CD4-positive, CD25-positive, alpha-beta regulatory T cell (primary cell): Measurements from ENCODE around the gene KDM6A. TPM values are rescaled to one million over a fixed set of nuclear protein-coding genes. Genes with fewer than 3 reads are reported as not detected.
"Not testable (repeated sequence)": the region's sequence is repeated elsewhere in the genome, so short reads cannot be mapped to it uniquely, and the experiment has no call there.

Source experiments
- ATAC-seq, 2 donors: fragments of 150-1000 bp; cut with Tn5 transposase; one replicate each; pipeline ENCODE4 v1.10.0; 2021; ENCODE audit warnings: low read depth in 2 of 2, moderate number of reproducible peaks in 2 of 2, moderate library complexity in 1 of 2
- DNase-seq, 3 donors: peaks; one replicate each; pipeline versions ENCODE4 v3.0.0 to v3.0.0-alpha.2; 2012 to 2022; ENCODE audit warnings: mixed read lengths in 1 of 3
- H3K27ac ChIP-seq: one replicate; pipeline ENCODE4 v1.7.0; 2013; ENCODE audit warnings: mild to moderate bottlenecking, low read length; ENCODE audit not compliant: insufficient read depth, poor library complexity, severe bottlenecking
- H3K27me3 ChIP-seq: one replicate; pipeline ENCODE4 v1.7.0; 2013; ENCODE audit warnings: low read length; ENCODE audit not compliant: control insufficient read depth, insufficient read depth
- H3K36me3 ChIP-seq: one replicate; pipeline ENCODE4 v1.7.0; 2013; ENCODE audit warnings: mild to moderate bottlenecking, low read length, moderate library complexity; ENCODE audit not compliant: control insufficient read depth, insufficient read depth
- H3K4me1 ChIP-seq: 2 replicates; pipeline ENCODE4 v1.7.0; 2013; ENCODE audit warnings: mild to moderate bottlenecking, low read length; ENCODE audit not compliant: insufficient read depth, control insufficient read depth, poor library complexity, severe bottlenecking
- H3K4me3 ChIP-seq: one replicate; pipeline ENCODE4 v1.7.0; 2013; ENCODE audit warnings: low read depth, mild to moderate bottlenecking, low read length, moderate library complexity
- H3K9me3 ChIP-seq, 2 experiments: 1 replicate in 1 of 2; 2 replicates in 1 of 2; pipeline ENCODE4 v1.7.0; 2013; ENCODE audit warnings: low read length in 2 of 2, mild to moderate bottlenecking in 1 of 2, moderate library complexity in 1 of 2; ENCODE audit not compliant: control insufficient read depth in 2 of 2
- H3K27ac Mint-ChIP-seq, 3 donors: one replicate each; pipeline ENCODE4 v1.8.0; 2020 to 2022; ENCODE audit warnings: mild to moderate bottlenecking in 3 of 3, mixed read lengths in 3 of 3, moderate library complexity in 2 of 3
- H3K27me3 Mint-ChIP-seq: one replicate; pipeline ENCODE4 v1.8.0; 2022; ENCODE audit warnings: mild to moderate bottlenecking, mixed read lengths
- H3K36me3 Mint-ChIP-seq: one replicate; pipeline ENCODE4 v1.8.0; 2020; ENCODE audit warnings: mixed read lengths
- H3K4me1 Mint-ChIP-seq, 4 donors: one replicate each; pipeline ENCODE4 v1.8.0; 2020 to 2022; ENCODE audit warnings: mixed read lengths in 4 of 4, mild to moderate bottlenecking in 1 of 4
- H3K4me3 Mint-ChIP-seq, 4 donors: one replicate each; pipeline ENCODE4 v1.8.0; 2020 to 2022; ENCODE audit warnings: mild to moderate bottlenecking in 4 of 4, mixed read lengths in 4 of 4, moderate library complexity in 3 of 4
- H3K9me3 Mint-ChIP-seq, 7 donors: one replicate each; pipeline ENCODE4 v1.8.0; 2020 to 2022; ENCODE audit warnings: mixed read lengths in 7 of 7, mild to moderate bottlenecking in 3 of 7, moderate library complexity in 2 of 7
- polyA plus RNA-seq, 4 donors: library from polyadenylated mRNA; unstranded; fragments of 300-500 nt; fragmentation: Illumina TruSeq; gene quantifications; one replicate each; pipeline ENCODE4 v1.2.3, GENCODE V29; 2021
- total RNA-seq: library from RNA; stranded (reverse); gene quantifications from one replicate; pipeline ENCODE4 v1.2.3, GENCODE V29; 2022

KDM6A gene
- total and polyA plus RNA-seq, 5 donors from 2014 or later, result 9.2 to 116 (median 20.5) TPM

DNA sequence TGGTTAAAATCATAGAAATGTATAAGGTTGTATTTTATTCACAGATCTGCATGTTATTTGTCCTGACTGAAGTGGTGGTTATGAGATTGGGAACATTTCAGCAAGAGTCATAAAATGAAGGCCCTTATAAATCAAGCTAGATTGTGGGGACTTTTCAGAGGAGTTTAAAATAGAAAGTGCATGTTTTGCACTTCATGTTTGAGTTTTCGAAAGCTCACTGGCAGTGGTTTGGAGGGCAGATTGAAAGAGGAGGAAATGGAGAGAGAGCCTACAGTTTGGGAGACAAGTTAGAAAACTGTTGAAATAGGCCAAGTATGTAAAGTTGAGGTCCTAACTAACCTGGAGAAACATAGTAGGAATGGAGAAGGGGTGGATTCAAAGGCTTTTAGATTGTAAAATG lies 124.9 kb downstream of the KDM6A start:
- DNase-seq, result peak in 1 of 3 donors; percentile 43
- H3K4me3 ChIP-seq, result peak overlapping the region; percentile 45

GRCh38 chrX:44999237-44999636 lies 126.2 kb downstream of the KDM6A start:
- Mint-ChIP-seq H3K4me3 (peak overlapping the region in 3 of 4 donors; percentile 12 to 69 (median 66)), H3K27ac (peak overlapping the region in 2 of 3 donors; percentile 39 to 84), H3K36me3 (peaks cover 19% of the 10 kb centered on the region), H3K4me1 (peaks cover 43 to 83% (median 52%) of the 10 kb centered on the region in 4 donors)
- H3K4me1 ChIP-seq, result peaks cover 24% of the 10 kb centered on the region
- H3K27me3 Mint-ChIP-seq, H3K27ac ChIP-seq, H3K36me3 ChIP-seq, ATAC-seq, H3K4me3 ChIP-seq, H3K9me3 ChIP-seq, H3K9me3 Mint-ChIP-seq, H3K27me3 ChIP-seq: not testable (repeated sequence)
- peak in 1 of 3 donors; percentile 21 for DNase-seq

More for the DNA sequence above, 124.9 kb downstream of the KDM6A start:
- Mint-ChIP-seq H3K9me3 (peaks cover 0 to 3% (median 0%) of the 10 kb centered on the region in 7 donors), H3K4me3 (peak overlapping the region; percentile 6 to 76 (median 56)), H3K27ac (peak overlapping the region; percentile 1 to 60 (median 5)), H3K4me1 (peaks cover 48 to 81% (median 56%) of the 10 kb centered on the region in 4 donors), H3K27me3 (no peaks in the 10 kb centered on the region), H3K36me3 (peaks cover 28% of the 10 kb centered on the region)
- Histone ChIP-seq H3K36me3 (no peaks in the 10 kb centered on the region), H3K4me1 (peaks cover 24% of the 10 kb centered on the region), H3K9me3 (no peaks in the 10 kb centered on the region), H3K27ac (peak overlapping the region; percentile 18), H3K27me3 (no peaks in the 10 kb centered on the region)
- ATAC-seq, result no peak

DNA sequence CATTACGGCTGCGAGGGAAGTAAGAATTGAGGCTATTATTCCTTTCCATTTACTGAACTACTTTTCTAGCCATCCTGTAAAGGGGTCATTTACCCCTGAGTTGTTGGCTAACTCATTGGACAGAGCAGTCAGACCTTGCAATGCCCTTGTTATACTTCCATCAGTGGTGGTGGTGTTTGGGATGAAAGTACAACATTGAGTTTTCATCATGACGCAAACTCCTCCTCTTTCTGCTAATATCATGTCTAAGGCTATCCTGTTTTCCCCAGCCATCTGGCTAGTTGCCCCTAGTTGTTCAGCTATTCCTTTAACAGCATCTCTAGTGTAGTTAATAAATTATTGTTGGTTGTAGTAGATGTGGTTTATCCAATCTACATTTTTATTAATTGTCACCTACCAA lies 126.9 kb downstream of the KDM6A start:
- H3K36me3 ChIP-seq, H3K27me3 ChIP-seq, H3K9me3 ChIP-seq, H3K4me3 ChIP-seq, H3K27ac ChIP-seq, H3K9me3 Mint-ChIP-seq, DNase-seq, H3K27me3 Mint-ChIP-seq, ATAC-seq: not testable (repeated sequence)
- Mint-ChIP-seq H3K4me1 (peaks cover 38 to 83% (median 47%) of the 10 kb centered on the region in 4 donors), H3K36me3 (peaks cover 19% of the 10 kb centered on the region), H3K4me3 (peak overlapping the region in 2 of 4 donors; percentile 12 to 19), H3K27ac (peak overlapping the region in 2 of 3 donors; percentile 8 to 69)
- H3K4me1 ChIP-seq, result peaks cover 24% of the 10 kb centered on the region

DNA sequence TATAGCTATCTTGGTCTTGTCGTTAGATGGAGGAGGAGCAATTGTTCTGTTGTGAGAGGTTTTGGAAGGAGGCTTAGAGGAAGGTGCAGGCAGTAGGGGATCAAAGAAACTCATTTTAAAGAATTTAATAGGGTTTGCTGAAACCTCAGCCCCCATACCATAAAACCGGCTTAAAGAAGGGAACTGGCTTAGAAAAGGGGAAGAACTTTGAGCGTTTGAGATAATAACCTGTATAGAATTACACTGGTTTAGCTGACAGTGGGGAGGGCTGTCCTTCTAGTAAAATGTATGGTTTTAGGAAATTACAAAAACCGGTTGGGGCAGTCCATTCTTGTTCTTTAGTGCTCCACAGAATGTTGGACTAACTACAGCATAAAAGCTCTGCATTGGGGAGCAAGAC lies 128.1 kb downstream of the KDM6A start:
- Mint-ChIP-seq H3K27ac (peak overlapping the region; percentile 8 to 84 (median 79)), H3K27me3 (no peaks in the 10 kb centered on the region), H3K9me3 (peaks cover 0 to 5% (median 0%) of the 10 kb centered on the region in 7 donors), H3K36me3 (peaks cover 20% of the 10 kb centered on the region), H3K4me1 (peaks cover 38 to 82% (median 46%) of the 10 kb centered on the region in 4 donors), H3K4me3 (peak overlapping the region; percentile 24 to 90 (median 68))
- ATAC-seq (no peak), DNase-seq (no peak)
- H3K27ac ChIP-seq, result no peak overlapping the region
- H3K36me3 ChIP-seq, result no peaks in the 10 kb centered on the region
- peaks cover 0 to 3% of the 10 kb centered on the region in 2 experiments for H3K9me3 ChIP-seq
- H3K4me1 ChIP-seq, result peaks cover 24% of the 10 kb centered on the region
- peak overlapping the region; percentile 67 for H3K4me3 ChIP-seq
- H3K27me3 ChIP-seq, result no peaks in the 10 kb centered on the region

GRCh38 chrX:45003085-45003484 lies 130.1 kb downstream of the KDM6A start:
- Histone ChIP-seq H3K27me3 (no peaks in the 10 kb centered on the region), H3K36me3 (no peaks in the 10 kb centered on the region), H3K27ac (no peak overlapping the region), H3K4me1 (peaks cover 11% of the 10 kb centered on the region), H3K9me3 (peaks cover 0 to 3% of the 10 kb centered on the region in 2 experiments), H3K4me3 (no peak overlapping the region)
- DNase-seq, result no peak
- no peaks in the 10 kb centered on the region for H3K27me3 Mint-ChIP-seq
- H3K4me3 Mint-ChIP-seq, result no peak overlapping the region
- H3K27ac Mint-ChIP-seq, result no peak overlapping the region
- H3K36me3 Mint-ChIP-seq, result peaks cover 25% of the 10 kb centered on the region
- H3K9me3 Mint-ChIP-seq, result peaks cover 0 to 11% (median 0%) of the 10 kb centered on the region in 7 donors
- H3K4me1 Mint-ChIP-seq, result peaks cover 29 to 83% (median 37%) of the 10 kb centered on the region in 4 donors
- no peak for ATAC-seq

DNA sequence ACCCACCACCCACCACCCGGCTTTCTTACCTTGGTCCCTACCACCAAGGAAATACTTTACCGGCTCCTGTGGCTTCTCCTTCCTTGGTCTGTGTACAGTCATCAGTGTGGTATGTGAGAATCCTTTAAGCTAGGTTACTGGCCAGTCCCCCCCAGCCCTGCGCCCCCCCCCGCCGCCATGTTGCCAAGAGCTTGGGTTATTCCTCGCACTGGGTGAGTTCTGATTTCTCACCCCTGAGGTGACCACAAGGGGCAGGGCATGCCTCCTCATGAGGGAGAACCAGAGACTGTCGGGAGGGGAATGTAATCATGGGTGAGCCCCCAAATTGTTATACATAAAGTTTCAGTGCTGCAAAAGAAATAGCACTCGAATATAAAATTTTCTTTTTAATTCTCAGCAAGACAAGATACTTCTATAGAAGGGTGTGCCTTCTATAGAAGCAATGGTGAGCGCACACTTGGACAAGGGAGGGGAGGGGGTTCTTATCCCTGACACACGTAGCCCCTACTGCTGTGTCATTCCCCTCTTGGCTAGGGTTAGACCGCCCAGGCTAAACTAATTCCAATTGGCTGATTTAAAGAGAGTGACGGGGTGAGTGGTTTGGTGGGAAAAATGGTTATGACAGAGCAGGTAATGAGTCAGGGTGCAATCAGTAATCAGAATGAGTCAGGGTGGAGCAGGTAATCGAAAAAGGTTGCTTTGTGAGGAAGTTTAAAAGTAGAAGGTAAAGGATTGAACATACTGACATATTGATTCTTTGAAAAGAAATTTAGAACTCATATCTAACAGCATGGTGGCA lies 133.2 kb downstream of the KDM6A start:
- peaks cover 0 to 11% (median 0%) of the 10 kb centered on the region in 7 donors for H3K9me3 Mint-ChIP-seq
- Histone ChIP-seq H3K9me3 (peaks cover 0 to 3% of the 10 kb centered on the region in 2 experiments), H3K4me1 (peaks cover 8% of the 10 kb centered on the region), H3K27me3 (no peaks in the 10 kb centered on the region), H3K36me3 (no peaks in the 10 kb centered on the region), H3K4me3 (no peak overlapping the region), H3K27ac (no peak overlapping the region)
- H3K27me3 Mint-ChIP-seq, result no peaks in the 10 kb centered on the region
- no peak for ATAC-seq
- H3K4me3 Mint-ChIP-seq, result peak overlapping the region in 2 of 4 donors; percentile 1 to 18
- DNase-seq, result no peak
- H3K36me3 Mint-ChIP-seq, result peaks cover 18% of the 10 kb centered on the region
- peaks cover 19 to 77% (median 32%) of the 10 kb centered on the region in 4 donors for H3K4me1 Mint-ChIP-seq
- peak overlapping the region; percentile 4 to 84 (median 59) for H3K27ac Mint-ChIP-seq

- Histone ChIP-seq H3K36me3 (no peaks in the 10 kb centered on the region), H3K27ac (no peak overlapping the region), H3K4me3 (no peak overlapping the region), H3K27me3 (no peaks in the 10 kb centered on the region), H3K9me3 (peaks cover 0 to 3% of the 10 kb centered on the region in 2 experiments), H3K4me1 (no peaks in the 10 kb centered on the region)
- Mint-ChIP-seq H3K4me1 (peaks cover 12 to 78% (median 25%) of the 10 kb centered on the region in 4 donors), H3K4me3 (peak overlapping the region in 2 of 4 donors; percentile 23 to 35), H3K27ac (peak overlapping the region in 2 of 3 donors; percentile 11 to 43), H3K9me3 (peaks cover 0 to 11% (median 0%) of the 10 kb centered on the region in 7 donors), H3K27me3 (no peaks in the 10 kb centered on the region), H3K36me3 (peaks cover 22% of the 10 kb centered on the region)
- ATAC-seq, result no peak
- peak in 1 of 3 donors; percentile 31 for DNase-seq
Observed at GRCh38 chrX:45007598-45007997, 134.6 kb downstream of the KDM6A start.
